Esophagus squamous epithelium (tissue), 5 donors: Measurements from ENCODE around the gene CPLX3. TPM values are rescaled to one million over a fixed set of nuclear protein-coding genes. Genes with fewer than 3 reads are reported as not detected.

Experiments used
- DNase-seq: peaks from one replicate; lab custom pipeline; 2025; lab: John Stamatoyannopoulos, UW
- H3K27ac ChIP-seq, 4 donors: fragments of 200-600 bp; sonication (generic); one replicate each; pipeline ENCODE4 v1.5.1; 2016 to 2019; ENCODE audit warnings: mild to moderate bottlenecking in 1 of 4
- H3K27me3 ChIP-seq, 4 donors: fragments of 200-600 bp; sonication (generic); 1 replicate in 3 of 4; 2 replicates in 1 of 4; pipeline versions ENCODE4 v1.5.1 to v1.6.0; 2017 to 2021; ENCODE audit warnings: antibody characterized with exemption in 1 of 4
- H3K36me3 ChIP-seq, 3 donors: fragments of 200-600 bp; sonication (generic); one replicate each; pipeline ENCODE4 v1.5.1; 2016 to 2019
- H3K4me1 ChIP-seq, 3 donors: fragments of 200-600 bp; sonication (generic); one replicate each; pipeline ENCODE4 v1.5.1; 2017 to 2019
- H3K4me3 ChIP-seq, 4 donors: fragments of 200-600 bp; sonication (generic); 1 replicate in 3 of 4; 2 replicates in 1 of 4; pipeline ENCODE4 v1.5.1; 2016 to 2019; ENCODE audit warnings: mild to moderate bottlenecking in 2 of 4, moderate library complexity in 1 of 4
- H3K9me3 ChIP-seq, 3 donors: fragments of 200-600 bp; sonication (generic); one replicate each; pipeline ENCODE4 v1.5.1; 2016 to 2019
- CTCF ChIP-seq, 6 experiments: fragments of 450-650 bp in 4 of 6; fragments of 200-600 bp in 2 of 6; sonication (generic) in 2 of 6; IDR thresholded peaks; one replicate each; pipeline ENCODE4 v1.5.1; 2016 to 2019; ENCODE audit warnings: antibody characterized with exemption in 6 of 6, mild to moderate bottlenecking in 4 of 6, moderate library complexity in 4 of 6
- POLR2A ChIP-seq, 4 donors: fragments of 450-650 bp; IDR thresholded peaks; one replicate each; pipeline ENCODE4 v1.6.1; 2017; ENCODE audit warnings: antibody characterized with exemption in 4 of 4, mild to moderate bottlenecking in 4 of 4, moderate library complexity in 3 of 4
- WGBS, 2 donors: methylation state at CpG; one replicate each; pipeline ENCODE4 v1.1.5; 2018; 5-methylcytosine and 5-hydroxymethylcytosine counted together
- intact Hi-C: fragments of 100-400 bp; cut with DNase I; formaldehyde crosslinking; loops from one replicate; pipeline ENCODE4 v1.15.0; 2022
- total RNA-seq, 4 donors: library from RNA; depleted of rRNA; stranded (reverse); fragments of >200 nt; gene quantifications; one replicate each; pipeline ENCODE4 v1.1.0, GENCODE V29; 2016
- donor health status: DM: yes; HTN: yes; CAD: no.

Gene CPLX3
- total RNA-seq, 4 donors from 2014 or later = 0.11 TPM; not detected in 3

- intact Hi-C loops = loop anchor here (10.0 kb wide), 1 partner anchor 95 kb away; the partner anchor contains the start of gene FAM219B
- Histone ChIP-seq H3K27ac (no peak overlapping the region), H3K4me1 (peaks cover 0 to 27% (median 6%) of the 10 kb centered on the region in 3 donors), H3K9me3 (no peaks in the 10 kb centered on the region), H3K27me3 (no peaks in the 10 kb centered on the region), H3K4me3 (no peak overlapping the region), H3K36me3 (peaks cover 0 to 8% (median 0%) of the 10 kb centered on the region in 3 donors)
- no peak for DNase-seq
- WGBS, 2 donors = 51 to 61% methylated on average over 2 to 3 of the region's 3 CpGs
- TF ChIP-seq CTCF (IDR thresholded peaks at IDR 0.05) = no peak
- TF ChIP-seq POLR2A (IDR thresholded peaks at IDR 0.05) = no peak
These were observed 16.5 kb upstream of the CPLX3 start for GRCh38 chr15:74809956-74810355.

GRCh38 chr15:74812533-74812932 is 13.9 kb upstream of the CPLX3 start, which contains the start of gene LMAN1L:
TSS of gene LMAN1L (plus strand) at chr15:74812835. CDS start at chr15:74812855, 20 bp downstream.
- 63 to 73% methylated on average over 6 to 11 of the region's 12 CpGs for WGBS, 2 donors
- Histone ChIP-seq H3K36me3 (no peaks in the 10 kb centered on the region), H3K4me3 (no peak within 1 kb of the TSS), H3K27ac (no peak within 1 kb of the TSS), H3K27me3 (no peaks in the 10 kb centered on the region), H3K9me3 (no peaks in the 10 kb centered on the region), H3K4me1 (peaks cover 7 to 47% (median 22%) of the 10 kb centered on the region in 3 donors)
- intact Hi-C loops = no loop called here
- no peak for DNase-seq
- no peak for TF ChIP-seq POLR2A (IDR thresholded peaks at IDR 0.05)
- no peak for TF ChIP-seq CTCF (IDR thresholded peaks at IDR 0.05)

GRCh38 chr15:74815121-74815934 is 11.1 kb upstream of the CPLX3 start:
- intact Hi-C loops = no loop called here
- DNase-seq = no peak
- Histone ChIP-seq H3K27ac (peak overlapping the region in 1 of 4 donors; percentile 9), H3K4me1 (peaks cover 7 to 51% (median 27%) of the 10 kb centered on the region in 3 donors), H3K9me3 (no peaks in the 10 kb centered on the region), H3K27me3 (no peaks in the 10 kb centered on the region), H3K36me3 (no peaks in the 10 kb centered on the region), H3K4me3 (no peak overlapping the region)
- WGBS, 2 donors = 54 to 78% methylated on average over 7 to 9 of the region's 10 CpGs
- TF ChIP-seq CTCF (IDR thresholded peaks at IDR 0.05) = no peak
- no peak for TF ChIP-seq POLR2A (IDR thresholded peaks at IDR 0.05)

- WGBS, 2 donors = 67 to 100% methylated on average over 1 of the region's 15 CpGs
- DNase-seq = no peak
- Histone ChIP-seq H3K4me3 (no peak overlapping the region), H3K9me3 (no peaks in the 10 kb centered on the region), H3K27ac (peak overlapping the region in 1 of 4 donors; percentile 76), H3K36me3 (no peaks in the 10 kb centered on the region), H3K27me3 (no peaks in the 10 kb centered on the region), H3K4me1 (peaks cover 7 to 51% (median 27%) of the 10 kb centered on the region in 3 donors)
- intact Hi-C loops = no loop called here
- TF ChIP-seq CTCF (IDR thresholded peaks at IDR 0.05) (no peak), POLR2A (IDR thresholded peaks at IDR 0.05) (no peak)
These were observed 10.5 kb upstream of the CPLX3 start for GRCh38 chr15:74815961-74816360.
